Kidney (tissue), 14 donors: ENCODE results near the gene LOXL1. TPM values are rescaled to one million over a fixed set of nuclear protein-coding genes. Genes with fewer than 3 reads are reported as not detected.

Source experiments
- DNase-seq, 5 donors: peaks; one replicate each; pipeline ENCODE4 v3.0.0-alpha.2; 2013 to 2020
- FAIRE-seq: peaks from 2 replicates; lab custom pipeline; 2012; peaks lifted over from hg19 to GRCh38; lab: Jason Lieb, UNC
- H3K27ac ChIP-seq, 2 donors: one replicate each; pipeline ENCODE4 v1.7.0; 2013; ENCODE audit warnings: low read depth in 2 of 2, low read length in 2 of 2, inconsistent platforms in 1 of 2
- H3K27me3 ChIP-seq: one replicate; pipeline ENCODE4 v1.7.1; 2013; ENCODE audit warnings: low read length, inconsistent platforms; ENCODE audit not compliant: control insufficient read depth, insufficient read depth
- H3K36me3 ChIP-seq, 3 donors: one replicate each; pipeline versions ENCODE4 v1.7.0 to v1.7.1; 2013; ENCODE audit warnings: low read length in 3 of 3, control low read depth in 1 of 3, inconsistent platforms in 1 of 3; ENCODE audit not compliant: insufficient read depth in 3 of 3, control insufficient read depth in 2 of 3
- H3K4me1 ChIP-seq, 3 donors: one replicate each; pipeline versions ENCODE4 v1.7.0 to v1.7.1; 2013; ENCODE audit warnings: low read length in 3 of 3, inconsistent platforms in 1 of 3, low read depth in 1 of 3; ENCODE audit not compliant: control insufficient read depth in 2 of 3, insufficient read depth in 2 of 3
- H3K4me3 ChIP-seq, 3 donors: one replicate each; pipeline versions ENCODE4 v1.7.0 to v1.8.1; 2013; ENCODE audit warnings: low read length in 3 of 3, control low read depth in 1 of 3, inconsistent platforms in 1 of 3
- H3K9ac ChIP-seq, 3 donors: one replicate each; pipeline versions ENCODE4 v1.7.0 to v1.7.1; 2013; ENCODE audit warnings: low read length in 3 of 3, control low read depth in 1 of 3, inconsistent platforms in 1 of 3
- H3K9me3 ChIP-seq, 3 donors: one replicate each; pipeline versions ENCODE4 v1.7.0 to v1.7.1; 2013; ENCODE audit warnings: low read length in 3 of 3, control low read depth in 1 of 3, inconsistent platforms in 1 of 3; ENCODE audit not compliant: control insufficient read depth in 2 of 3, insufficient read depth in 1 of 3
- CTCF ChIP-seq: IDR thresholded peaks from 3 replicates; pipeline ENCODE4 v1.5.1; 2012; ENCODE audit warnings: mild to moderate bottlenecking, moderate library complexity, borderline replicate concordance; ENCODE audit not compliant: insufficient read depth; ENCODE audit errors: extremely low read depth
- intact Hi-C: fragments of 100-400 bp; cut with DNase I; formaldehyde crosslinking; loops from one replicate; pipeline ENCODE4 v1.11.1; 2022
- polyA plus RNA-seq: library from polyadenylated mRNA; stranded (reverse); fragments of 350-450 nt; fragmentation: Illumina TruSeq; extraction: RNeasy Lipid Tissue Mini Kit (QIAGEN cat#74804); gene quantifications from one replicate; pipeline ENCODE4 v1.2.3, GENCODE V29; 2014; ENCODE audit warnings: low read depth, low replicate concordance; ENCODE audit not compliant: insufficient read depth
- total RNA-seq: library from RNA; stranded (reverse); fragmentation: NEBNext Ultra II Directional; extraction: Animal tissue kit (Norgen Biotek cat#: 25700); gene quantifications from one replicate; pipeline ENCODE4 v1.2.1, GENCODE V29; 2021
- donor health status: control.
- donor health status: control.
- donor health status: control.
- donor health status: control.
- donor health status: control.
- donor health status: DM: yes; HTN: yes; CAD: no.
- donor health status: Normal renal cell carcinoma (clear cell type).

Gene LOXL1
- total and polyA plus RNA-seq, 2 donors from 2014 or later: 33.2 to 35.1 TPM

GRCh38 chr15:73986776-73987056, 60.5 kb downstream of the LOXL1 start:
- no peak for DNase-seq
- peak overlapping the region; percentile 19 to 51 for H3K27ac ChIP-seq
- H3K4me3 ChIP-seq: no peak overlapping the region
- H3K27me3 ChIP-seq: no peaks in the 10 kb centered on the region
- H3K36me3 ChIP-seq: no peaks in the 10 kb centered on the region
- TF ChIP-seq CTCF: no peak
- no peaks in the 10 kb centered on the region for H3K9me3 ChIP-seq
- FAIRE-seq: no peak
- intact Hi-C loops: loop anchor here (10.0 kb wide), 1 partner anchor 58 kb away; no protein-coding TSS in a partner anchor
- H3K9ac ChIP-seq: peak overlapping the region in 1 of 3 donors; percentile 36
- H3K4me1 ChIP-seq: peaks cover 0 to 45% (median 19%) of the 10 kb centered on the region in 3 donors

GRCh38 chr15:73987250-73987649, 61.0 kb downstream of the LOXL1 start:
- Histone ChIP-seq H3K9me3 (no peaks in the 10 kb centered on the region), H3K4me3 (no peak overlapping the region), H3K4me1 (peaks cover 0 to 39% (median 14%) of the 10 kb centered on the region in 3 donors), H3K9ac (peak overlapping the region in 1 of 3 donors; percentile 36), H3K27me3 (no peaks in the 10 kb centered on the region), H3K36me3 (no peaks in the 10 kb centered on the region), H3K27ac (peak overlapping the region; percentile 19 to 51)
- FAIRE-seq (no peak), DNase-seq (no peak)
- intact Hi-C loops: loop anchor here (10.0 kb wide), 1 partner anchor 58 kb away; no protein-coding TSS in a partner anchor
- TF ChIP-seq CTCF: no peak

- H3K4me3 ChIP-seq: no peak overlapping the region
- H3K9ac ChIP-seq: no peak overlapping the region
- H3K27ac ChIP-seq: peak overlapping the region; percentile 10 to 19
- H3K36me3 ChIP-seq: no peaks in the 10 kb centered on the region
- DNase-seq (peak in 1 of 5 donors; percentile 82), FAIRE-seq (no peak)
- peaks cover 0 to 37% (median 12%) of the 10 kb centered on the region in 3 donors for H3K4me1 ChIP-seq
- intact Hi-C loops: loop anchor here (10.0 kb wide), 1 partner anchor 57 kb away; no protein-coding TSS in a partner anchor
- no peaks in the 10 kb centered on the region for H3K27me3 ChIP-seq
- TF ChIP-seq CTCF: no peak
- no peaks in the 10 kb centered on the region for H3K9me3 ChIP-seq
Observed at GRCh38 chr15:73987681-73988444, 61.6 kb downstream of the LOXL1 start.
